ENCODE measurements around the gene PAQR8.

GRCh38 chr6:52364480-52365166 is 2.7 kb downstream of the PAQR8 start:
- TF ChIP-seq POLR2AphosphoS5 (IDR thresholded peaks at IDR 0.05; ENCODE audit: insufficient read depth in 1 of 2, low read depth in 1 of 2) = no peak
- TF ChIP-seq POLR2A (IDR thresholded peaks at IDR 0.05) = no peak
- TF ChIP-seq CTCF (IDR thresholded peaks at IDR 0.05) = no peak
